ENCODE data around the gene VPS26B.

Gene VPS26B

GRCh38 chr11:134240592-134240991 lies 16.1 kb downstream of the VPS26B start:
- Histone ChIP-seq H3K36me3 (replicated peaks) (peaks cover 41% of the 10 kb centered on the region), H3K27me3 (ENCODE audit: low read depth) (no peaks in the 10 kb centered on the region), H3K9me3 (no peaks in the 10 kb centered on the region), H3K4me1 (no peaks in the 10 kb centered on the region), H3K4me3 (no peak overlapping the region)
- in situ Hi-C loops (cut with MboI; ENCODE audit: low sequenced_read_pairs) = no loop called here
- DNase-seq (ENCODE audit: low spot score in 2 of 2) = no peak

- Histone ChIP-seq H3K27me3 (ENCODE audit: low read depth) (no peaks in the 10 kb centered on the region), H3K4me1 (no peaks in the 10 kb centered on the region)
Observed at GRCh38 chr11:134242376-134242775, 17.9 kb downstream of the VPS26B start.

GRCh38 chr11:134243913-134244312 lies 19.4 kb downstream of the VPS26B start:
- Histone ChIP-seq H3K4me1 (no peaks in the 10 kb centered on the region), H3K27me3 (ENCODE audit: low read depth) (no peaks in the 10 kb centered on the region), H3K36me3 (replicated peaks) (peaks cover 47% of the 10 kb centered on the region), H3K4me3 (no peak overlapping the region), H3K9me3 (no peaks in the 10 kb centered on the region)
- in situ Hi-C loops (cut with MboI; ENCODE audit: low sequenced_read_pairs) = no loop called here
- no peak for DNase-seq (ENCODE audit: low spot score in 2 of 2)

More at GRCh38 chr11:134242376-134242775, 17.9 kb downstream of the VPS26B start:
- in situ Hi-C loops (cut with MboI; ENCODE audit: low sequenced_read_pairs) = no loop called here
- no peak for DNase-seq (ENCODE audit: low spot score in 2 of 2)
- H3K4me3 ChIP-seq = no peak overlapping the region
- no peaks in the 10 kb centered on the region for H3K9me3 ChIP-seq
- H3K36me3 ChIP-seq (replicated peaks) = peaks cover 36% of the 10 kb centered on the region

- H3K4me3 ChIP-seq = no peak overlapping the region
- no peaks in the 10 kb centered on the region for H3K4me1 ChIP-seq
- no peaks in the 10 kb centered on the region for H3K27me3 ChIP-seq (ENCODE audit: low read depth)
- DNase-seq (ENCODE audit: low spot score in 2 of 2) = no peak
- H3K9me3 ChIP-seq = no peaks in the 10 kb centered on the region
- in situ Hi-C loops (cut with MboI; ENCODE audit: low sequenced_read_pairs) = no loop called here
- H3K36me3 ChIP-seq (replicated peaks) = peaks cover 52% of the 10 kb centered on the region
Observed at GRCh38 chr11:134244593-134244992, 20.1 kb downstream of the VPS26B start.

- in situ Hi-C loops (cut with MboI; ENCODE audit: low sequenced_read_pairs) = no loop called here
- DNase-seq (ENCODE audit: low spot score in 2 of 2) = no peak
- Histone ChIP-seq H3K9me3 (no peaks in the 10 kb centered on the region), H3K4me3 (no peak overlapping the region), H3K27me3 (ENCODE audit: low read depth) (no peaks in the 10 kb centered on the region), H3K36me3 (replicated peaks) (peaks cover 53% of the 10 kb centered on the region), H3K4me1 (no peaks in the 10 kb centered on the region)
Observed at GRCh38 chr11:134245434-134245833, 21.0 kb downstream of the VPS26B start.

GRCh38 chr11:134246100-134246499 lies 21.6 kb downstream of the VPS26B start:
- no peaks in the 10 kb centered on the region for H3K27me3 ChIP-seq (ENCODE audit: low read depth)
- no peaks in the 10 kb centered on the region for H3K4me1 ChIP-seq
- DNase-seq (ENCODE audit: low spot score in 2 of 2) = no peak
- in situ Hi-C loops (cut with MboI; ENCODE audit: low sequenced_read_pairs) = no loop called here
- peaks cover 52% of the 10 kb centered on the region for H3K36me3 ChIP-seq (replicated peaks)
- H3K4me3 ChIP-seq = no peak overlapping the region
- no peaks in the 10 kb centered on the region for H3K9me3 ChIP-seq

- in situ Hi-C loops (cut with MboI; ENCODE audit: low sequenced_read_pairs) = no loop called here
- H3K9me3 ChIP-seq = no peaks in the 10 kb centered on the region
- H3K4me1 ChIP-seq = peaks cover 5% of the 10 kb centered on the region
- no peaks in the 10 kb centered on the region for H3K27me3 ChIP-seq (ENCODE audit: low read depth)
- peaks cover 49% of the 10 kb centered on the region for H3K36me3 ChIP-seq (replicated peaks)
- DNase-seq (ENCODE audit: low spot score in 2 of 2) = no peak
- no peak overlapping the region for H3K4me3 ChIP-seq
Observed at GRCh38 chr11:134246678-134247077, 22.2 kb downstream of the VPS26B start.

GRCh38 chr11:134248910-134249480 lies 24.5 kb downstream of the VPS26B start:
- H3K9me3 ChIP-seq = no peaks in the 10 kb centered on the region
- DNase-seq (ENCODE audit: low spot score in 2 of 2) = no peak
- in situ Hi-C loops (cut with MboI; ENCODE audit: low sequenced_read_pairs) = no loop called here
- H3K27me3 ChIP-seq (ENCODE audit: low read depth) = no peaks in the 10 kb centered on the region
- no peak overlapping the region for H3K4me3 ChIP-seq
- peaks cover 13% of the 10 kb centered on the region for H3K4me1 ChIP-seq
- peaks cover 39% of the 10 kb centered on the region for H3K36me3 ChIP-seq (replicated peaks)

GRCh38 chr11:134250246-134250645 lies 25.8 kb downstream of the VPS26B start:
- Histone ChIP-seq H3K27me3 (ENCODE audit: low read depth) (no peaks in the 10 kb centered on the region), H3K36me3 (replicated peaks) (peaks cover 30% of the 10 kb centered on the region), H3K4me3 (no peak overlapping the region), H3K9me3 (no peaks in the 10 kb centered on the region), H3K4me1 (peaks cover 20% of the 10 kb centered on the region)
- no peak for DNase-seq (ENCODE audit: low spot score in 2 of 2)
- in situ Hi-C loops (cut with MboI; ENCODE audit: low sequenced_read_pairs) = no loop called here

- Histone ChIP-seq H3K4me1 (peaks cover 20% of the 10 kb centered on the region), H3K27me3 (ENCODE audit: low read depth) (no peaks in the 10 kb centered on the region), H3K4me3 (no peak overlapping the region), H3K9me3 (no peaks in the 10 kb centered on the region), H3K36me3 (replicated peaks) (peaks cover 28% of the 10 kb centered on the region)
- in situ Hi-C loops (cut with MboI; ENCODE audit: low sequenced_read_pairs) = no loop called here
- DNase-seq (ENCODE audit: low spot score in 2 of 2) = no peak
Observed at GRCh38 chr11:134250675-134251074, 26.2 kb downstream of the VPS26B start.

GRCh38 chr11:134252346-134253187 lies 28.1 kb downstream of the VPS26B start:
- in situ Hi-C loops (cut with MboI; ENCODE audit: low sequenced_read_pairs) = no loop called here
- Histone ChIP-seq H3K4me3 (peak overlapping the region; percentile 78), H3K4me1 (peaks cover 20% of the 10 kb centered on the region), H3K27me3 (ENCODE audit: low read depth) (no peaks in the 10 kb centered on the region), H3K36me3 (replicated peaks) (peaks cover 25% of the 10 kb centered on the region), H3K9me3 (no peaks in the 10 kb centered on the region)
- DNase-seq (ENCODE audit: low spot score in 2 of 2) = peak in 1 of 2 experiments; percentile 52

- peaks cover 20% of the 10 kb centered on the region for H3K4me1 ChIP-seq
- peaks cover 22% of the 10 kb centered on the region for H3K36me3 ChIP-seq (replicated peaks)
- DNase-seq (ENCODE audit: low spot score in 2 of 2) = peak; percentile 96 to 98
- H3K9me3 ChIP-seq = no peaks in the 10 kb centered on the region
- H3K4me3 ChIP-seq = peak within 1 kb of the TSS; percentile 78
- no peaks in the 10 kb centered on the region for H3K27me3 ChIP-seq (ENCODE audit: low read depth)
- in situ Hi-C loops (cut with MboI; ENCODE audit: low sequenced_read_pairs) = no loop called here
Observed at GRCh38 chr11:134253188-134253993, 28.9 kb downstream of the VPS26B start, which contains the start of the genes ACAD8 and THYN1. ACAD8 (plus strand) TSS chr11:134253568; CDS start chr11:134253601, 33 bp downstream. THYN1 (minus strand) TSS chr11:134253352; CDS start chr11:134252882, 470 bp downstream.

- in situ Hi-C loops (cut with MboI; ENCODE audit: low sequenced_read_pairs) = no loop called here
Observed at GRCh38 chr11:134254433-134255183, 30.1 kb downstream of the VPS26B start.

More at GRCh38 chr11:134254433-134255183, 30.1 kb downstream of the VPS26B start:
- H3K4me3 ChIP-seq = peak overlapping the region; percentile 78
- H3K9me3 ChIP-seq = no peaks in the 10 kb centered on the region
- H3K36me3 ChIP-seq (replicated peaks) = peaks cover 17% of the 10 kb centered on the region
- H3K4me1 ChIP-seq = peaks cover 20% of the 10 kb centered on the region
- no peak for DNase-seq (ENCODE audit: low spot score in 2 of 2)
- no peaks in the 10 kb centered on the region for H3K27me3 ChIP-seq (ENCODE audit: low read depth)
